ENCODE results near the gene LMTK2.

LMTK2 gene

DNA sequence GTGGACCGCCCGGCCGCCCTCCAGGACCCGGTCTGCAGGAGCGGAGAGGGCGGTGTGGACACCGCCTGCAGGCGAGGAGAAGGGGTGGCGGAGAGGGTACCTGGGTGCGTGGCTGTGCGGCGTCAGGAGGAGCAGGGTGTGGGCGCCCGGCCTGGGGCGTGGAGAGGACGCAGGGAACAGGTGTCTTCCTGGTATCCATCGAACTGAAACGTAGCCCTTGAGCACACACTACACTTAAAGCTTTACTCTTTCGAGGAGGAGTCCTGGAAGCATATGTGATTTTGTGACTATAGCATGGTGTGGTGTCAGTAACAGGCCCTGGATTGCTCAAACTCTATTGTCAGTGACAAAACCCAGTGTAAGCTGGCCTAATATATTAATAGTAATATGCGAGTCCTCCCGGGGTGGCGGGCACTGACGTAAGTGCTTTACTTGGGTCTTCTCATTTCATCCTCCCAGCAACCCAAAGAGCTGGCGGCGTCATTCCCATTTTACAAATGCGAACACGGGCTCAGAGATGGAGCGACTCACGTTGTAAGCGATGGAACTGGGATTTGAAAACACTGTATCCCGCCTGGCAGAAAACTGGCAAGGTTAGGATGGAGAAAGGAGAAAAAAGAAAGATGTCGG lies 145.9 kb downstream of the LMTK2 start:
- in situ Hi-C loops (cut with MboI; ENCODE audit: low sequenced_read_pairs), result no loop called here

DNA sequence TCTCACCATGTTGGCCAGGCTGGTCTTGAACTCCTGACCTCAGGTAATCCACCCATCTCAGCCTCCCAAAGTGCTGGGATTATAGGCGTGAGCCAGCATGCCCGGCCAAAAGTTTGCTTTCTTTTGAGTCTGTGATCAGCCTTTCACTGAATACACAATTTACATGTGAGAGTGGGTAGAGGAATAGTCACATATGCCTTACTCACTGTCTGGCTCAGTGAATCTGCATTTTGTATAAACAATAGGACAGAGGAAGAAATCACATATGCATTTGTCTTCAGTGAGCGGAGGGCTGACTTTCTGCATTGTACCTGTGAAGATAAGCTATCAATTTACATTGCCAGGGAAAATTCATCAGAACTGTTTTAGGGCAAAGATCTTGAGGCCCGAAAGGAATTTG lies 147.9 kb downstream of the LMTK2 start:
- in situ Hi-C loops (cut with MboI; ENCODE audit: low sequenced_read_pairs), result no loop called here

GRCh38 chr7:98254951-98255610 lies 148.4 kb downstream of the LMTK2 start:
- in situ Hi-C loops (cut with MboI; ENCODE audit: low sequenced_read_pairs), result no loop called here

- in situ Hi-C loops (cut with MboI; ENCODE audit: low sequenced_read_pairs), result no loop called here
Observed at GRCh38 chr7:98256431-98256830, 149.8 kb downstream of the LMTK2 start.

DNA sequence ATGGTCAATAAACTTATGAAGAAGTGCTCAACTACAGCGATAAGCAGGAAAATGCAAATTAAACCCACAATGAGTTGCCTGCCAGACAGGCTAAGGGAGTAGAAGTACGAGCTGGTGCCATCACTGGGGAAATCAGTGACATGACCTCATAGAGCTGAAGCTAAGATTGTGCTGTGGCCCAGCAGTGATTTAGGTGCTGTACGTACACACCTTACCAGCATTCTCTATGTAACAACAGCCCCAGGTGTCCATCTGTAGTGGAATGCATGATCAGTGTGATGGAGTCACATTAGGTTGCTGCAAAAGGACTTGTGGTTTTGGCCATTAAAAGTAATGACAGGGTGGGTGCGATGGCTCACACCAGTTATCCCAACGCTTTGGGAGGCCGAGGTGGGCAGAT lies 151.0 kb downstream of the LMTK2 start:
- in situ Hi-C loops (cut with MboI; ENCODE audit: low sequenced_read_pairs), result no loop called here
